Heart right ventricle (tissue), 16 donors: ENCODE results near the gene CDC42BPA. TPM values are rescaled to one million over a fixed set of nuclear protein-coding genes. Genes with fewer than 3 reads are reported as not detected.

Experiments
- ATAC-seq, 8 donors: fragments of 200-7000 bp; cut with Tn5 transposase; one replicate each; pipeline ENCODE4 v1.9.1; 2020; ENCODE audit warnings: mild to moderate bottlenecking in 8 of 8, moderate library complexity in 8 of 8, moderate number of reproducible peaks in 1 of 8
- DNase-seq, 2 donors: peaks; one replicate each; pipeline ENCODE4 v3.0.0-alpha.2; 2020
- H3K27ac ChIP-seq, 10 donors: fragments of 200-600 bp; sonication (generic) in 2 of 10; one replicate each; pipeline versions ENCODE4 v1.5.0 to v1.8.0; 2020 to 2022; ENCODE audit warnings: mild to moderate bottlenecking in 3 of 10
- H3K27me3 ChIP-seq, 7 donors: fragments of 200-600 bp; one replicate each; pipeline ENCODE4 v1.8.0; 2021 to 2022; ENCODE audit warnings: mild to moderate bottlenecking in 2 of 7
- H3K36me3 ChIP-seq, 9 donors: fragments of 200-600 bp; sonication (generic) in 1 of 9; one replicate each; pipeline versions ENCODE4 v1.5.0 to v1.8.0; 2020 to 2022; ENCODE audit warnings: mild to moderate bottlenecking in 2 of 9
- H3K4me1 ChIP-seq, 9 donors: fragments of 200-600 bp; sonication (generic) in 1 of 9; one replicate each; pipeline versions ENCODE4 v1.5.0 to v1.8.0; 2020 to 2022; ENCODE audit warnings: mild to moderate bottlenecking in 4 of 9
- H3K4me3 ChIP-seq, 10 donors: fragments of 200-600 bp; sonication (generic) in 2 of 10; one replicate each; pipeline versions ENCODE4 v1.5.0 to v1.8.0; 2020 to 2022; ENCODE audit warnings: mild to moderate bottlenecking in 7 of 10, moderate library complexity in 2 of 10
- H3K9me3 ChIP-seq, 11 donors: fragments of 200-600 bp in 10 of 11; sonication (generic) in 2 of 11; one replicate each; pipeline versions ENCODE4 v1.5.0 to v1.8.0; 2013 to 2022; ENCODE audit warnings: mild to moderate bottlenecking in 2 of 11, control low read depth in 1 of 11, moderate library complexity in 1 of 11
- WGBS, 2 donors: extraction: QIAGEN DNeasy Blood & Tissue Kit; methylation state at CpG; one replicate each; pipeline ENCODE4 v1.1.7; 2013; ENCODE audit warnings: inconsistent platforms in 1 of 2; 5-methylcytosine and 5-hydroxymethylcytosine counted together
- intact Hi-C, 10 donors: fragments of 100-400 bp; cut with DNase I; formaldehyde crosslinking; loops; one replicate each; pipeline versions ENCODE4 v1.11.1 to v1.14.2; 2022
- polyA plus RNA-seq, 2 donors: library from polyadenylated mRNA; stranded (reverse); fragments of 200-250 nt; gene quantifications; one replicate each; pipeline ENCODE4 v1.2.3, GENCODE V29; 2013
- total RNA-seq, 10 donors: library from RNA; stranded (reverse); fragmentation: NEBNext Ultra II Directional in 3 of 10; extraction: Animal tissue kit (Norgen Biotek cat#: 25700) in 3 of 10; gene quantifications; one replicate each; pipeline versions ENCODE4 v1.2.1 to v1.2.4, GENCODE V29; 2021 to 2023
- TF ChIP-seq, protein P1 (sequence below), 9 donors: fragments of 200-600 bp; sonication (generic) in 2 of 9; IDR thresholded peaks; one replicate each; pipeline versions ENCODE4 v1.5.0 to v1.8.0; 2021 to 2022; ENCODE audit warnings: antibody characterized with exemption in 9 of 9, mild to moderate bottlenecking in 5 of 9, moderate library complexity in 1 of 9
- donor health status: Arrhythmogenic right ventricular cardiomyopathy.
- donor health status: ischemic (EF 13 %, LVEDD 7.1; RV severe dilation, severe dysfunction).
- donor health status: healthy with polysubstance abuse.
- donor health status: DM: no; HTN: yes; CAD: no.
- donor health status: DM: no; HTN: no; CAD: no.
- donor health status: ischemic (EF 25% LVEDD 6.9; RV normal size, moderate dysfunction).
- donor health status: ischemic (EF 25% LVEDD 5.7; RV mildly dilated, moderate dysfunction).
- donor health status: healthy.
- donor health status: DM: yes; HTN: yes; CAD: no.
- donor health status: Ischemic cardiomyopathy.
- donor health status: ischemic (EF 35%, LVEDD 5.7; RV mildly dilated, moderate dysfunction).
- donor health status: nonischemic (EF 11% LVEDD 7.7; RV severe dilation, severe dysfunction).
- donor health status: DM: yes; HTN: yes; CAD: no.
- donor health status: PGD.
- donor health status: ischemic (EF 29% LVEDD 5.4; RV normal size, mild dysfunction).
- donor health status: nonischemic (EF 23%, LVEDD 6.1; RV moderate dilation, normal function).

Gene CDC42BPA
- total and polyA plus RNA-seq, 12 donors = 8.6 to 39.5 (median 31.5) TPM

- ATAC-seq = no peak
- Histone ChIP-seq H3K4me1 (peaks cover 8 to 67% (median 51%) of the 10 kb centered on the region in 9 donors), H3K27ac (no peak overlapping the region), H3K9me3 (no peaks in the 10 kb centered on the region), H3K27me3 (no peaks in the 10 kb centered on the region), H3K4me3 (no peak overlapping the region), H3K36me3 (peaks cover 0 to 56% (median 0%) of the 10 kb centered on the region in 9 donors)
- 83 to 92% methylated on average over 4 of the region's 4 CpGs for WGBS, 2 donors
- TF ChIP-seq, protein P1, sequence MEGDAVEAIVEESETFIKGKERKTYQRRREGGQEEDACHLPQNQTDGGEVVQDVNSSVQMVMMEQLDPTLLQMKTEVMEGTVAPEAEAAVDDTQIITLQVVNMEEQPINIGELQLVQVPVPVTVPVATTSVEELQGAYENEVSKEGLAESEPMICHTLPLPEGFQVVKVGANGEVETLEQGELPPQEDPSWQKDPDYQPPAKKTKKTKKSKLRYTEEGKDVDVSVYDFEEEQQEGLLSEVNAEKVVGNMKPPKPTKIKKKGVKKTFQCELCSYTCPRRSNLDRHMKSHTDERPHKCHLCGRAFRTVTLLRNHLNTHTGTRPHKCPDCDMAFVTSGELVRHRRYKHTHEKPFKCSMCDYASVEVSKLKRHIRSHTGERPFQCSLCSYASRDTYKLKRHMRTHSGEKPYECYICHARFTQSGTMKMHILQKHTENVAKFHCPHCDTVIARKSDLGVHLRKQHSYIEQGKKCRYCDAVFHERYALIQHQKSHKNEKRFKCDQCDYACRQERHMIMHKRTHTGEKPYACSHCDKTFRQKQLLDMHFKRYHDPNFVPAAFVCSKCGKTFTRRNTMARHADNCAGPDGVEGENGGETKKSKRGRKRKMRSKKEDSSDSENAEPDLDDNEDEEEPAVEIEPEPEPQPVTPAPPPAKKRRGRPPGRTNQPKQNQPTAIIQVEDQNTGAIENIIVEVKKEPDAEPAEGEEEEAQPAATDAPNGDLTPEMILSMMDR (IDR thresholded peaks at IDR 0.05) = no peak
- DNase-seq = no peak
- intact Hi-C loops = loop anchor here in 4 of 10 donors (5.0 to 10.0 kb wide), 4 partner anchors 45 to 80 kb away; partner anchors contain the start of gene COQ8A (in 1 of the 4)
These were observed 326.4 kb downstream of the CDC42BPA start for GRCh38 chr1:226991920-226992319.

DNA sequence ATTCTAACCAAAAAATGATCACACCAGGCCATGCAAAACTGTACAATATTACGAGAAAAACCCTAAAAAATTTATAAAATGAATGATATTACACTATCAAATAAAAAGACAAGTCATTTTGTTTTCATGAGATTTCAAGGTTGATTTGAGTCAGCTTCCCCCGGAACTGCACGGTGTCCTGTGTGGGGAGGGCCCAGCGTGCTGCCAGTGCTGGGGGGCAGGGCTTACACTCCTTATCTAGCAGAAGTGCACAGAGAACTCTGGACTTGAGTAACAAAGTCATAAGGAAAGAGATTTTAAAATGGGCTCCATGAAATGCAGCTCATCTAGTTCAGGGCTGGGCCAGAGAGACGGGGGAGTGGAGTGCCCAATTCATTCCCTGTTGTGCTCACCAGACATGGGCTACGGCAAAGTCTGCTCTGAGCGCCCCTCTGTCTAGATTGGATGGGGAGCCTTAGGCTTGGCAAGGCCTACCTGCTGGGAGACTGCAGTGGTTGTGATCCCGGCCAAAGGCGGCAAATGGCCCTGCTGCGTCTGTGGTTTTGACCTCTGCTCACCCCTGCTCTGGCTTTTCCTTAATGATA is 328.1 kb downstream of the CDC42BPA start:
- Histone ChIP-seq H3K36me3 (peaks cover 0 to 61% (median 0%) of the 10 kb centered on the region in 9 donors), H3K27me3 (no peaks in the 10 kb centered on the region), H3K9me3 (no peaks in the 10 kb centered on the region), H3K4me3 (no peak overlapping the region), H3K4me1 (peaks cover 8 to 84% (median 51%) of the 10 kb centered on the region in 9 donors), H3K27ac (peak overlapping the region in 9 of 10 donors; percentile 1 to 75 (median 57))
- TF ChIP-seq, protein P1 (IDR thresholded peaks at IDR 0.05) = no peak
- DNase-seq = peak in 1 of 2 donors; percentile 33
- WGBS, 2 donors = 48 to 56% methylated on average over 10 of the region's 10 CpGs
- peak in 6 of 8 donors; percentile 11 to 39 (median 26) for ATAC-seq
- intact Hi-C loops = loop anchor here in 4 of 10 donors (5.0 to 10.0 kb wide), 4 partner anchors 43 to 78 kb away; partner anchors contain the start of gene COQ8A (in 1 of the 4)

GRCh38 chr1:226989085-226989920 is 329.0 kb downstream of the CDC42BPA start:
- intact Hi-C loops = loop anchor here in 1 of 10 donors (5.0 kb wide), 1 partner anchor 77 kb away; no protein-coding TSS in a partner anchor
- Histone ChIP-seq H3K27me3 (no peaks in the 10 kb centered on the region), H3K4me3 (no peak overlapping the region), H3K27ac (peak overlapping the region in 8 of 10 donors; percentile 33 to 75 (median 56)), H3K9me3 (no peaks in the 10 kb centered on the region), H3K4me1 (peaks cover 12 to 89% (median 53%) of the 10 kb centered on the region in 9 donors), H3K36me3 (peaks cover 0 to 64% (median 0%) of the 10 kb centered on the region in 9 donors)
- 61 to 65% methylated on average over 12 of the region's 12 CpGs for WGBS, 2 donors
- TF ChIP-seq, protein P1 (IDR thresholded peaks at IDR 0.05) = no peak
- ATAC-seq = no peak
- DNase-seq = no peak

DNA sequence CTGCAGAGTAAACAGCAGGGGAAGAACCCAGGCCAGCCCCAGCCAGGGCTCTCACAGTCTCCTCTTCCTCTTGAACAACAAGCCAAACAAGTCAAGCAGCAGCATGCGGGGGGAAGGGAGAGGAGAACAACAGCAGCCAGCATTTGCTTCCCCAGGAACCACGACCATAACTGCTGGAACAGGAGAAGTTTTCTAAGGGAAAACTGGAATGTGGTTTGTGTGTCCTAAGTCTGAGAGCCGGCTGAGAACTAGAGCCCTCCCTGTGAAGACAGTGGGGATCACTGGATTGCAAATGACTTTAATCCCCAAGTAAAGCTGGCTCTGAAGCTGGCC is 330.0 kb downstream of the CDC42BPA start:
- TF ChIP-seq, protein P1 (IDR thresholded peaks at IDR 0.05) = no peak
- intact Hi-C loops = loop anchor here in 1 of 10 donors (5.0 kb wide), 1 partner anchor 76 kb away; no protein-coding TSS in a partner anchor
- Histone ChIP-seq H3K27ac (peak overlapping the region in 8 of 10 donors; percentile 18 to 75 (median 44)), H3K4me1 (peaks cover 16 to 89% (median 52%) of the 10 kb centered on the region in 9 donors), H3K27me3 (no peaks in the 10 kb centered on the region), H3K36me3 (peaks cover 0 to 61% (median 0%) of the 10 kb centered on the region in 9 donors), H3K9me3 (no peaks in the 10 kb centered on the region), H3K4me3 (no peak overlapping the region)
- no peak for DNase-seq
- ATAC-seq = no peak
- 33 to 50% methylated on average over 3 of the region's 3 CpGs for WGBS, 2 donors
